Right lobe of liver (tissue), 6 donors: Measurements from ENCODE around the gene ATP8B2. TPM values are rescaled to one million over a fixed set of nuclear protein-coding genes. Genes with fewer than 3 reads are reported as not detected.
A peak's percentile ranks its signal among the peaks of the same experiment; 100 is the strongest.

ENCODE experiments used
- ATAC-seq, 4 donors: fragments of 200-7000 bp; cut with Tn5 transposase; one replicate each; pipeline ENCODE4 v1.9.1; 2020; ENCODE audit warnings: mild to moderate bottlenecking in 4 of 4, moderate library complexity in 4 of 4
- DNase-seq, 3 donors: peaks; one replicate each; pipeline ENCODE4 v3.0.0-alpha.2; 2020
- H3K27ac ChIP-seq, 3 donors: fragments of 200-600 bp; one replicate each; pipeline ENCODE4 v1.8.0; 2022
- H3K27me3 ChIP-seq, 2 donors: fragments of 200-600 bp; one replicate each; pipeline ENCODE4 v1.8.0; 2022
- H3K36me3 ChIP-seq, 4 donors: fragments of 200-600 bp; sonication (generic) in 1 of 4; one replicate each; pipeline versions ENCODE4 v1.5.1 to v1.8.0; 2017 to 2022; ENCODE audit warnings: control low read depth in 1 of 4
- H3K4me1 ChIP-seq, 4 donors: fragments of 200-600 bp; sonication (generic) in 1 of 4; one replicate each; pipeline versions ENCODE4 v1.5.1 to v1.8.0; 2017 to 2022; ENCODE audit warnings: control low read depth in 1 of 4
- H3K4me3 ChIP-seq, 3 donors: fragments of 200-600 bp; one replicate each; pipeline ENCODE4 v1.8.0; 2022
- H3K9me3 ChIP-seq, 4 donors: fragments of 200-600 bp; sonication (generic) in 1 of 4; one replicate each; pipeline versions ENCODE4 v1.5.1 to v1.8.0; 2017 to 2022; ENCODE audit warnings: control low read depth in 1 of 4
- CTCF ChIP-seq, 4 donors: fragments of 200-600 bp in 3 of 4; fragments of 450-650 bp in 1 of 4; IDR thresholded peaks; one replicate each; pipeline versions ENCODE4 v1.5.1 to v1.8.0; 2016 to 2022; ENCODE audit warnings: antibody characterized with exemption in 4 of 4, mild to moderate bottlenecking in 2 of 4
- POLR2A ChIP-seq: fragments of 450-650 bp; IDR thresholded peaks from one replicate; pipeline ENCODE4 v1.6.1; 2017; ENCODE audit warnings: antibody characterized with exemption, mild to moderate bottlenecking
- WGBS: methylation state at CpG from one replicate; pipeline ENCODE4 v1.1.6; 2018; ENCODE audit warnings: low coverage, low lambda C conversion rate; ENCODE audit not compliant: insufficient coverage; ENCODE audit errors: missing lambda C conversion rate; 5-methylcytosine and 5-hydroxymethylcytosine counted together
- intact Hi-C, 2 donors: fragments of 100-400 bp; cut with DNase I; formaldehyde crosslinking; loops; one replicate each; pipeline versions ENCODE4 v1.11.2 to v1.14.1; 2022
- total RNA-seq, 6 experiments: library from RNA; depleted of rRNA in 2 of 6; stranded (reverse); fragments of >200 nt in 2 of 6; fragmentation: NEBNext Ultra II Directional in 3 of 6; extraction: Animal tissue kit (Norgen Biotek cat#: 25700) in 3 of 6; gene quantifications; one replicate each; pipeline versions ENCODE4 v1.1.0 to v1.2.4, GENCODE V29; 2016 to 2023
- donor health status: DM: no; HTN: yes; CAD: no.
- donor health status: DM: no; HTN: no; CAD: no.
- donor health status: DM: no; HTN: no; CAD: no.
- donor health status: DM: no; HTN: yes; CAD: no.
- donor health status: DM: no; HTN: yes; CAD: no.

ATP8B2 gene
- total RNA-seq, 6 experiments from 2014 or later: 1.9 to 8.2 (median 3.2) TPM

- no peaks in the 10 kb centered on the region for H3K36me3 ChIP-seq
- no peak overlapping the region for H3K4me3 ChIP-seq
- H3K27ac ChIP-seq: no peak overlapping the region
- no peaks in the 10 kb centered on the region for H3K27me3 ChIP-seq
- H3K4me1 ChIP-seq: peaks cover 0 to 14% (median 6%) of the 10 kb centered on the region in 4 donors
- TF ChIP-seq CTCF (IDR thresholded peaks at IDR 0.05) (no peak), POLR2A (no peak)
- ATAC-seq (no peak), DNase-seq (no peak)
- 78% methylated on average over 3 of the region's 3 CpGs for WGBS
- no peaks in the 10 kb centered on the region for H3K9me3 ChIP-seq
- intact Hi-C loops: no loop called here
Measured at GRCh38 chr1:154347961-154348360, 22.6 kb downstream of the ATP8B2 start.

GRCh38 chr1:154348429-154349076 lies 23.2 kb downstream of the ATP8B2 start:
- no peak for DNase-seq
- TF ChIP-seq CTCF (IDR thresholded peaks at IDR 0.05) (peak in 3 of 4 donors; percentile 14 to 29 (median 17)), POLR2A (no peak)

GRCh38 chr1:154349121-154349520 lies 23.8 kb downstream of the ATP8B2 start:
- WGBS: no CpG with 5 or more reads among the region's 7 CpGs
- TF ChIP-seq POLR2A (no peak), CTCF (IDR thresholded peaks at IDR 0.05) (no peak)
- DNase-seq (no peak), ATAC-seq (no peak)
- intact Hi-C loops: no loop called here
- no peaks in the 10 kb centered on the region for H3K9me3 ChIP-seq
- no peak overlapping the region for H3K27ac ChIP-seq
- H3K36me3 ChIP-seq: no peaks in the 10 kb centered on the region
- H3K4me1 ChIP-seq: peaks cover 0 to 25% (median 10%) of the 10 kb centered on the region in 4 donors
- H3K4me3 ChIP-seq: no peak overlapping the region
- H3K27me3 ChIP-seq: no peaks in the 10 kb centered on the region

More at GRCh38 chr1:154348429-154349076, 23.2 kb downstream of the ATP8B2 start:
- intact Hi-C loops: no loop called here
- ATAC-seq: peak; percentile 5 to 41 (median 24)
- WGBS: 60% methylated on average over 1 of the region's 27 CpGs
- H3K4me1 ChIP-seq: peaks cover 0 to 20% (median 9%) of the 10 kb centered on the region in 4 donors
- H3K4me3 ChIP-seq: no peak overlapping the region
- H3K27ac ChIP-seq: no peak overlapping the region
- no peaks in the 10 kb centered on the region for H3K36me3 ChIP-seq
- no peaks in the 10 kb centered on the region for H3K9me3 ChIP-seq
- no peaks in the 10 kb centered on the region for H3K27me3 ChIP-seq

GRCh38 chr1:154350383-154350782 lies 25.1 kb downstream of the ATP8B2 start:
- Histone ChIP-seq H3K9me3 (no peaks in the 10 kb centered on the region), H3K27ac (no peak overlapping the region), H3K4me3 (no peak overlapping the region), H3K27me3 (no peaks in the 10 kb centered on the region), H3K4me1 (peaks cover 0 to 34% (median 10%) of the 10 kb centered on the region in 4 donors), H3K36me3 (no peaks in the 10 kb centered on the region)
- 94% methylated on average over 2 of the region's 4 CpGs for WGBS
- DNase-seq (no peak), ATAC-seq (no peak)
- TF ChIP-seq POLR2A (no peak), CTCF (IDR thresholded peaks at IDR 0.05) (no peak)
- intact Hi-C loops: no loop called here
